Myocyte (in vitro differentiated cells): Measurements from ENCODE around the gene SYT4. TPM values are rescaled to one million over a fixed set of nuclear protein-coding genes. Genes with fewer than 3 reads are reported as not detected.

Experiments used
- DNase-seq: peaks from one replicate; pipeline ENCODE4 v3.0.0-alpha.2; 2012; ENCODE audit warnings: low read depth
- total RNA-seq: library from RNA; depleted of rRNA; stranded (reverse); fragments of >200 nt; gene quantifications from 2 replicates; pipeline ENCODE4 v1.2.3, GENCODE V29; 2014

The SYT4 gene
- total RNA-seq, 1 donor from 2014 or later: not detected

- no peak for DNase-seq
Measured at GRCh38 chr18:43220691-43221090, 56.6 kb downstream of the SYT4 start.

Other genes with a start within 250 kb of the SYT4 start
- gene RIT2, start 161.8 kb downstream of the SYT4 start, total RNA-seq: not detected in 2 replicates